Dedifferentiated amniotic fluid mesenchymal stem cell (primary cell): ENCODE data around the gene PINK1.
"Not testable (repeated sequence)": the region's sequence is repeated elsewhere in the genome, so short reads cannot be mapped to it uniquely, and the experiment has no call there.

ENCODE experiments used
- DNase-seq: peaks from one replicate; pipeline ENCODE4 v3.0.0-alpha.2; 2016; ENCODE audit errors: extremely low spot score

PINK1 gene

DNA sequence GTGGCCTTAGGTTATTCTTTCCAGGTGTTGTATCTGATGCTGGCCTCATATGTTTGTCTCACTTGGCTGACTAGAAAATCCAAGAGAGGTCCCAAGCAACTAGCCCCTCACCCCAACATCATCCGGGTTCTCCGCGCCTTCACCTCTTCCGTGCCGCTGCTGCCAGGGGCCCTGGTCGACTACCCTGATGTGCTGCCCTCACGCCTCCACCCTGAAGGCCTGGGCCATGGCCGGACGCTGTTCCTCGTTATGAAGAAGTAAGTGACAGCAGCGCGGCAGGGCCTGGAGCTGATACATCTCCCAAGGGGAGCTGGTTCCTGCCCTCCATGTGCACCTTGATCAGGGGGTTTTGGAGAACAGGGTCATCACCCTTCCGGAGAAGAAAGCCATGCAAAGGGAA lies 11.2 kb downstream of the PINK1 start:
- no peak for DNase-seq

DNA sequence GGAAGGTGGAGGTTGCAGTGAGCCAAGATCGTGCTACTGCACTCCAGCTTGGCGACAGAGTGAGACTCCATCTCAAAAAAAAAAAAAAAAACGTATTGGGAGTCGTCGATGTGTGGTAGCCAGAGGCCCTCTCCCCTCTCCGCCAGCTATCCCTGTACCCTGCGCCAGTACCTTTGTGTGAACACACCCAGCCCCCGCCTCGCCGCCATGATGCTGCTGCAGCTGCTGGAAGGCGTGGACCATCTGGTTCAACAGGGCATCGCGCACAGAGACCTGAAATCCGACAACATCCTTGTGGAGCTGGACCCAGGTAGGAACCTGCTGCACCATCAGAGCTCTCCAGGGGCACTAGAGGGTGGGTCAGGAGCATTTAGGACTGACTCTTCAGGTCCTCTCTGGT lies 12.2 kb downstream of the PINK1 start:
- no peak for DNase-seq

DNA sequence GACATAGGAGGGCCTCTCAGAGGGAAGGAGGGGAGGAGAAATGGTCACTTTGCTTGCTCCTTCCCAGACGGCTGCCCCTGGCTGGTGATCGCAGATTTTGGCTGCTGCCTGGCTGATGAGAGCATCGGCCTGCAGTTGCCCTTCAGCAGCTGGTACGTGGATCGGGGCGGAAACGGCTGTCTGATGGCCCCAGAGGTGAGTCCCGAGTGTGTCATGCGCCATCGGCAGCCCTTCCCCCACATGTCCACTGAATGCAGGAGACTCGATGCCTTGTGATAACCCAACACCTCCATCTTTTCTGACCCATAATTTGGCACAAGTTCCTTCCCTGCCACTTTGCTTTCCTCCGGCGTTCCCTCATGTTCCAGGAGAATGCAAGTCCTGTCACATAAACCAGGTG lies 15.2 kb downstream of the PINK1 start:
- no peak for DNase-seq

DNA sequence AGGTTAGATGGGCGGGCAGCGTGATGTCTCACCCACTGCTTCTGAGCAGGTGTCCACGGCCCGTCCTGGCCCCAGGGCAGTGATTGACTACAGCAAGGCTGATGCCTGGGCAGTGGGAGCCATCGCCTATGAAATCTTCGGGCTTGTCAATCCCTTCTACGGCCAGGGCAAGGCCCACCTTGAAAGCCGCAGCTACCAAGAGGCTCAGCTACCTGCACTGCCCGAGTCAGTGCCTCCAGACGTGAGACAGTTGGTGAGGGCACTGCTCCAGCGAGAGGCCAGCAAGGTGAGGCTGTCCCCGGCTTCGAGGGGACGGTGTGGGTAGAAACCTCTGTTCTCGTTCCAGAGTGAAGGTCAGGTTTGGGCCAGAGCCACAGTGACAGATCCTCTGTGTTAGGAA lies 15.7 kb downstream of the PINK1 start:
- no peak for DNase-seq

DNA sequence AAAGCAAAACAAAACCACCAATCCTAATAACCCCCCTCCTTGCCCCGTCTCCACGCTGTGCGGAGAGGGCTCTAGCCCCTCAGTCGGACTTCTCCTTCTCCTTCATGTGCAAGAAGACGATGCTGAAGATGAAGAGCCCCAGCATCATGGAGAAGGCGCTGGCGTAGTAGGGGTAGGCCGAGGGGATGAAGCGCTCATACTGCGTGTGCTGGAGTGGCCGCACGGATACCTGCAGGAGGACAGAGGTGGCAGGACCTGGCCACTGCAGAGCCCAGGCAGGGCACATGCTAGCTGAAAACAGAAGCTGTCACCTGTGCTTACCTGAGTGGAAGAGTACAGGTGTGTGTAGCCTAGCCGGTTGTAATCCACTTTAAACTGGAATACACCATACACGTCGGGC lies 19.0 kb downstream of the PINK1 start:
- DNase-seq, result no peak

DNA sequence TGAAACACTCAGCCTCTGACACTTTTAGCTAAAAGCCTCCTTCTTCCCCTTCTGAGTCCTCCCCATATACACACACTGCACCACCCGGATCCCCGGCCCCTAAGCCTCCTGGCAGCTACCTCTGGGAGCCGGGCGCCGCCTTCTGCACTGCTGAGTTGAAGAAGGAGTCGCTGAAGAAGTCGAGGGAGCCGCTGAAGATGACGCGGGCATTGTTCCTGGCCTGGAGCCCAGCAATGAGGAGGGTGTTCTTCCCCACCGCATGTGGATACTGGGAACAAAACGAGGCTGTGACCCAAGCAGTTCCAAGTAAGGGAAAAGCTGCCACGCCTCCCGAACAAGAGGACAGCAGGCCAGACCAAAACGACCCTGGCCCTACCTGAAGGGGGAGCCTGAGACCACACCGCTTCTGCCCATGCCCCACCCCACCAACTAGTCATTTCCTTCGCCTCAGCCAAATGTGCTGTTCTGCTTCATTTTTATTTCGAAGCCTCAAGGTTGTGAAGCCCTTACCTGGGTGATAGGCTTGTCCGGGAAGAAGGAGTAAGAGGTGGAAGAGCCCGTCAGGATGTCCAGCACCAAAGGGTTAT lies 20.9 kb downstream of the PINK1 start:
- no peak for DNase-seq

DNA sequence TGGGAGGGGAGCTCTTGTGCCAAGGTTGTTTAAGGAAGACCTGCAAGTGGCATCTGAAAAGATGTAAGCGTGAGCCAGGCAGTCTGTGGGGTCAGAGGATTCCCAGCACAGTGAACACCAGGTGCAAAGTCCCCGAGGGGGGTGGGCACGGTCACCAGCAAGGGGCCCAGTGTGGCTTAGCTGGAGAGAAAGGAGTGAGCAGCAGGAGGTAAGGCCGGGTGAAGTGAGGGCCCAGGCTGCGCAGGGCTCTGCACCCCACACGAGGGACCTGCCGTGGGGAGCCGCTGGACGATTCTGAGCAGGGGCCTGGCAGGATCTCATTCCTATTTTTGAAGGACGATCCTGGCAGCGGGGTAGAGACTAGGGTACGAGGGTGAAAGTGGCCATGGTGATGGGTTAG lies 23.8 kb downstream of the PINK1 start:
- no peak for DNase-seq

DNA sequence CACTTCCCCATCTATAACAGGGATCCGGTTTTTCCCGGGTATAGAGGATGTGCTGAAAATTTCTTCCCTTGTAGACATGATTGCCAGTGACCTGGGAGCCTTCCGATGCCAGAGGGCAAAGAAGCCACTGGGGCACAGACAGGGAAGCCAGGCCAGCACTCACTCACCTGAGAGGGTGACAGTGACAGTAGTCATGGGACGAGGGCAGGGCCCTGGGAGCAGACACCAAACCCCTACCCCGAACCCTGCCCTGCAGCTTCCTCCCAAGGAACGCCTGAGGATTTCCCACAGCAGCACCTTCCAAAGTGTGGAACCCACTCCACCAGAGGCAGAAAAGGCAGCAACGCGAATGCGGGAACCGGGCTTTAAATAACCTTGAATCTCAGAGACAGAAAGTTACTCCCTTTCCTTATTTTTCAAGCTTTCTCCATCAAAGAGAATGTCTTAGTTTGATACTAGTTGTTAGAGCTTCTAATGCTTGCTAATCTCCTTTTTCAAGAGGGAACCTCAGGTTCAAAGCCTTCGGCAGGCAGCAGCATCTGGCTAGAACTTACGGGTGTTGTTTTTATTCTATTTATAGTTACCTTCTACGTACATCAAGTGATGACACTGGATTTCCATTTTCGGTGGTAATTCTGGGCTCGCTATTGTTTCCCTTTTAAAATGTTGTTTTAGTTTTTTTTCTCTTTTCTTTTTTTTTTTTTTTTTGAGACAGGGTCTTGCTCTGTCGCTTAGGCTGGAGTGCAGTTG lies 25.1 kb downstream of the PINK1 start:
- DNase-seq, result no peak

DNA sequence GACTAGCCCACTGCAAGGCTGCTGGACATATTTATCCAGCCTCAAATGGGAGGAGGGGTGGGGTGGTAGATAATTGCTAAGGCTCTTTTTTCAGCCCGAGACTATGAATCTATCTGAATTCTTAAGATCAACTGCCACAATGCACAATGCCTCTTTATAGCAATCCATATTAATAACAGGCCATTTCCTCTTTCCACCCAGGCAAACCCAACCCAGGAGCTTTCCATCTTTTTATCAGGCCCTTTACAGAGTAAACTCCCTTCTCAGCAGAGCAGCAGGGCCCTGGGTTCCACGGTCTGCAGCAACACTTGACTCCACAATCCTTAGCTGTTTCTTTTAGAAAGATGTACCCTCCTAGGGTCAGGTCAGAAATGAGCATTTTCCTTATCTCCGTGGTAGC lies 27.1 kb downstream of the PINK1 start:
- no peak for DNase-seq

DNA sequence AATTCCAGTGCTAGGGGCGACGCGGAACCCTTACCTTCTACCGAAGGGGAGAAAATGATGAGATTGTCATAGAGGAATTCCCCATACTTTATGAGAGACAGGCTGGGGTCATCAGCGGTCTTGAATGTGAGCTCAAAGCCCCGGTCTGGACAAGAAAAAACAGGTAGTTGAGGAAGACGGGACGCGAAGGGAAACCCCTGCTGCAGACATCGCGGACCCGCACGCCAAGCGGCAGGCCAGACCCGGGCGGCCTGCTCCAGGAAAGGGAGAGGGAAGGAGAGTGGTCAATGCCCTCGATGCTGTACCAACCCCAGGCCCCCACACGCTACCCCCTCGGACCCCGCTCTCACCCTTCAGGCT lies 27.6 kb downstream of the PINK1 start:
- no peak for DNase-seq

DNA sequence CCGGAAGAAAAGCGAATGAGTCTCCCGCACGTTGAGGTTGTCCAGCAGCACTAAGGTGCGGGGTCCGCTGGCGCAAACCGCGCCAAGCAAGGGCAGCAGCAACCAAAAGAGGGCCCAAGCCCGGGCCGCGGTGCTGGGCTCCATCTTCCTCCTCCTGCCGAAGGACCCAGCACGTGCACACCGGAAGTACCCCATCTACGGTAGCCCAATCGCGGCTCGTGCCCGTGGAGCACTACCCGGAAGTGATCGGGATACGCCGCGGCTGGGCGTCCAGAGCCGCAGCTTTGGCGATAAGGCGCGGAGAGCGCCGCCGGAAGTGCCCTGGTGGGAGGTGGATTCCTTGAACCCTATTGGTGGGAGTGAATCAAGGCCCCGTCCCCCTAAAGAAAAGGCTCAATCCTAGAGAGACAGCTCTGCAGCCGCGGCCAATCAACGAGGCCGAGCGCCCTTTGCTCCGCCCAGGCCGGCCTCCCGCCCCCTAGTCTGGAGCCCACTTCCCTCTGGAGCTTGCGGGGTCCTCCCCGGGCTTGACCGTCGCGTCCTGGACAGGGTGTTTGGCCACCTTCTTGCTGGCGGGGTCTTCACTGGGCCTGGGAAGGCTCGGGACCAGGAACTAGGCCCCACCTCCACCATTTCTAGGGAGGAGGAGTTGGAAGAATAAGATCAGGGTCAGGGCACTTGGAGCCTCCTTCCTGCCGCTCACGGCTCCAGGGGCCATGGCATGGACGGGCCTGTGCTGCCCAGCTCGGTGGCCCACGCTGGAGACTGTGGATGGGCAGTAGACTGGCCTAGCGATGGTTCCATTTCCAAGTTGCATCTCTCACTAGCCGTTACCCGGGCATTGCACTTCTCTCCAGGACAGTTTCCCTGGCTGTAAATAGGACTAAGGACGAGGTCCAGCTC lies 28.2 kb downstream of the PINK1 start, which contains the start of gene DDOST:
DDOST (minus strand) TSS at position 163 of the 903 bp plus-strand sequence; CDS start at position 144, 19 bp downstream.
- peak; percentile 98 for DNase-seq

DNA sequence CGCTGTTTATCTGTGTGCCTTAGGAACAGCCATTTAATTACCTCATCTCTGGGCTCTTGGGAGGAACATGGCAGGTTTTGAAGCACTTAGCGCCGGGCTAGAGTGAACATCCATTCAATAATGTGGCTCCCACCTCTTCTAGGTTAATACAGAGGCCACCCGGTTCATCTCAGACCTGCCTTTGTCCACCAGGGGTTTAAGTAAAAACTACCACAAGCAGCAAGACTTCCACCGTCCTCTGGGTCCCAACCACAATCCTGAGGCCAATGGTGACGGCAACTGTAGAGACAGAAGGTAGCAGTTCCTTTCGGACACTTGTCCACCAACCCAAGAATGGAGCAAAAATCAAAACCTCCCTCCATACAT lies 28.8 kb downstream of the PINK1 start:
- DNase-seq, result no peak

DNA sequence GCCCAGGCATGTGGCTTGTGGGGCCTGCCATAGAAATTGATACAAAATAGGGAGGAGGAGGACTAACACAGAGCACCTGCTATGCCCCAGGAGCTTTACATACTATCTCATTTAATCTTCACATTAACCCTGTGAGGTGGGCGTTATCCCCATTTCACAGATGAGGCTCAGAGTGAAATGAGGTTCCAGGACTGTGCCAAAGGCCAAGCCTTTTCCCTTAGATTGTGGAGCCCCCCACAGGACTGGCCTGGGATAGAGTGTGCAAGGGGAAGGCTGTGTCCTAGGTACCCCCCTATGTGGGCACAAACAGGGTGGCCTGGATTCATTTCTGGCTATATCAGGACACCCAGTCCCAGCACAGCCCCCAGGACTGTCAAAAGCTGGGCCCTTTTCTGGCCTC lies 30.1 kb downstream of the PINK1 start:
- DNase-seq, result no peak

DNA sequence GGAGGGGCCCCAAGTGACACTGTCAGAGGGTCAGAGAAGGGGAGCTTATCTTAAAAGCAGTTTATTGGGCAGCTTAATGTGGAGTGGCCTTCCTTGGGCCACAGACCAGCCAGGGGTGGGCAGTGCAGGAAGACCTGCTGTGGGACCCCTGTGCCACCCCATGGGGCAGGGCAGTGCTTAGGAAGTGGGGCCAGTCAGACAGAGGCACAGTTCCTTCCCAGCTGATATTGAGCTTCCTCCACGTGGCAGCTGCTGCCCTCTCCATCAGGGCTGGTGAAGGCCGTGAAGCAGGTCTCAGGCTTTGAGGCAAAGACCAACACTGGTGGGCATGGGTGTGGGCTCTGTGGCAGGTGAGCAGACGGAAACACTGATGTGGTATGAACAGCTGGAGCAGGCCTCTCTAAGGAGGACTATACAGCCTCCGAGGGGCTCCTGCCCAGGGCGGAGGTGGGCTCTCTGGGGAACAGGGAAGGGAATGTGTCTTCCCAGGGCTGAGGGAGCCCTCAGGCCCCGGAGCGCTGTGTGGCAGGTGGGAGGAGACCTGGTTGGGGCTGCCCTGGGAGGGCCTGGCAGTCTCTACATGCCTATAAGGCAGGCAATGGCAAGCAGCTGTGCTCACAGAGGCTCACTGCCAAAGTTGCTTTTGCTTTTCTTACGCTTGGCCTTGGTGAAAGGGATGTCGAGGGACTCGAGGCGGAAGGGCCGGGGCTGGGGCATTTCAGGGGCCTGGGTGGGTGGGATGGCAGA lies 30.9 kb downstream of the PINK1 start:
- DNase-seq, result no peak

DNA sequence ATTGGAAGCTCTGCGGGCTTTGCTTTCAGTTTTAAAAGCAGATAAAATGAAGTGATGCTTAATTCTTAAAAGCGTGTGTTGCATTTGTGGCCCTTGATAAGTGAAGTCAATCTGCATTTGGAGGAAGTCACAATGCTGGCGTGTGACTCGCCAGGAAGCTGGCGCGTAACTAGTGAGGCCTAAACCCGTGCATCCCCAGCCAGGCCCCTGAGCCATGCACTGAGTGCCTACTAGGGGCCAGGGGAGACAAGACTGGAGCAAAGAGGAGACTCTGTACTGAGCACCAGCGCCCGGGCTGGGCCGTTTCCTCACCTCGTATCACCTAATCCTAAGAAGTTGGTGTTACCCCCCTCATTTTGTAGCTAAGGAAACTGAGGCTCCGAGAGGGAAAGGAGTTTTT lies 32.5 kb downstream of the PINK1 start:
- DNase-seq, result no peak

DNA sequence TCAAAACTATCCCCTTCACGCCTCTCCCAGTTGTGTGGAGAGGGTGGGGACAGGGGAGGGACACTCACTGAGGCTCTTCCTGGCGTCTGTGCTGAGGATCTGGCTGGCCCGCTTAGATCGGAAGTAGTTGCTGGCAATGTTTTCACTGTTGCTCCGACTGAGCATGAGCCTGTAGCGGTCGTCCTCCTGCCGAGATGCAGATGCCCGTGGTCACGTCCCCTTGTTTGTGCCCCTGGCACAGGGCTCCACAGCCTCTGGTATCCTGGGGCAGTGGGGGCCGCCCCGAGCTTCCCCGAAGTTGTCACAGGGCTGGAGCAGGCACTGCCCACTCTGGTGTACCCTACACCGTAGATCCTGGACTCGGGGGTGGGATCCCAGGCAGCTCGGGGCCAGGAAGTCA lies 32.9 kb downstream of the PINK1 start:
- no peak for DNase-seq

DNA sequence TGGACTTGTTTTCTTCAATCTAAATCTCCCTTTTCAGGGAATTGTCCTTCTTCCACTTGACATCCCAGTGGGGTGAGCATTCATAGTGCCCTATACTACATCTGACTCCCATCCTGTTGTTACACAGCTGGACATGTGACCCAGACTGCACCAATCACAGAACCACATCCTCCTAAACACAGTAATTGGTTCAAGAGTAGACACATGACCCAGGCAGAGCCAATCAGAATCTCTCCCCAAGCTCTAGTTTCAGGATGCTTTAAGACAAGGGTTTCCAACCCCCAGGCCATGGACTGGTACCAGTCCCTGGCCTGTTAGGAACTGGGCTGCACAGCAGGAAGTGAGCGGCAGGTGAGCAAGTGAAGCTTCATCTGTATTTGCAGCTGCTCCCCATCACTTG lies 33.5 kb downstream of the PINK1 start:
- DNase-seq, result no peak

DNA sequence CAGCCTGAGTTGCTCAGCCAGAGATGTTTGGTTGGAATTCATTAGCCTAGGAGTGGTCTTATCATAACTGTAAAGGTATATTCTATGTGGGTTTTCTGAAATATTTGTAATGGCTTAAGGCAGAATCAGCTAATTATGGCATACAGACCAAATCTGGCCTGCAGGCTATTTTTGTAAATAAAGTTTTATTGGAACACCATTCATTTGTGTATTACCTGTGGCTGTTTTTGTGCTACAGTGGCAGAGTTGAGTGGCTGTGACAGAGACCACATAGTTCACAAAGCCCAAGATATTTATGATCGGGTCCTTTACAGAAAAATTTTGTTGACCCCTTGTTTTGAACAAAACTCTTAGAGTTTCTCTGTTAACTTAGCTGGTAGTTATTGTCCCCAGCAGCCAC lies 35.3 kb downstream of the PINK1 start:
- no peak for DNase-seq

DNA sequence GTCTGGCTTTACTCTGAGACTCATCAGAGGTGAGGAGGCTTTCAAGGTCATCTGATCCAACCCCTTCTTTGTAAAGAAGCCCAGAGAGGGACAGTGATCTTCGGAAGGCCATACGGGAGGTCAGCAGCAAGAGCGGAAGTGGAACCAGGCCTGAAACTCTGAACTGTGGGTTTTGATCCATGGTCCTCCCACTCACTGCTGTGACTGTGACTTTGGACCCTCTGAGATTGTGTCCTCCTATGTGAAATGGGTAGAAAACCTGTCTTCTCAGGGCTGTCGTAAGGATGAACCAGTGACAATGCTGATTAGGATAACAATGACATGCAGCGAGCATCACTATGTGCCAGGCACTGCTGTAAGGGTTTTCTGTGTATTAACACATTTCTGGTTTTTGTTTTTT lies 37.7 kb downstream of the PINK1 start:
- no peak for DNase-seq

DNA sequence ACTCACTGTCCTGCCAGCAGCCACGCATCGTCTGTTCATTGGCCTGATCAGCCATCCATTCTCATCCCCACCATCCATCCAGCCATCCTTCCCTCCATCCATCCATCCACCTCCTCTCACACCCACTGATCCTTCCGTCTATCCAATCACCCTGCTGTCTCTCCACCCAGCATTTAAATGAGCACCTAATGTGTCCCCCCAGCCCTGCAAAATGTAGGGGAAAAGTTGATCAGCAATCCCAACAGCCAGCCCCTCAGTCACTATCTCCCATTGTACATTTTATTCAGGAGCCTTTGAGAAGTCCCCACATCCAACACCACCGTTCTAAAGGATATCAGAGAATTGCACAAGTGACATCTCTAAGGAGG lies 39.0 kb downstream of the PINK1 start:
- no peak for DNase-seq

DNA sequence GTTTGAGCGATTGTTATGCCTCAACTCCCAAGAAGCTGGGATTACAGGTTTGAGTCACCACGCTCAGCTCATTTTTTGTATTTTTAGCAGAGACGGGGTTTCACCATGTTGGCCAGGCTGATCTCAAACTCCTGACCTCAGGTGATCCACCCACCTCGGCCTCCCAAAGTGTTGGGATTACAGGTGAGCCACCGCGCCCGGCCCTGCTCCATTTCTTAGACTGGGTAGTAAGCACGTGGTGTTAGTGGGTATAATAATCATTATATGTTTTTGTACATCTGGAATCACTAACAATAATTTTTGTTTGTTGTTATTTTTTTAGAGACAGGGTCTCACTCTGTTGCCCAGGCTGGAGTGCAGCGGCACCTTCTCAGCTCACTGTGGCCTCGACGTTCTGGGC lies 40.4 kb downstream of the PINK1 start:
- not testable (repeated sequence) for DNase-seq

DNA sequence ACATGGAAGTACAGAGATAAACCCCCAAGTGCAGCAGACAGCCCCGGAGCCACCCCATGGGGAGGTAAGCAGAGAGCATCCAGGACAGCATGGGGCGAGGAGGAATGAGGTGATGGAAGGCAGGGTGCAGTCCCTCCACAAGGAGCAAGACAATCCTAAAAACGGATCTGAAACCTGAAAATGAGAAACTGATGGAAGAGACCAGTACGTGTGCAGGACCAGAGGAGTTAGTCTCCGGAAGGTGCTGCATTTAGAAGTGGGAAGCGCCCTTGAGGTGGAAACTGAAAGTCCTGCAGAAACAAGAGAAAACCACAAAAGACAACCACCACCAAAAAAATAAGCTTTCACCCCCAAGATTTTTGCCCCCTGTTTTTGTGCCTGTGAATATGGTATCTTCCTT lies 45.3 kb downstream of the PINK1 start:
- no peak for DNase-seq
